GM12875 (cell line): ENCODE measurements around the gene SDF4.

Source experiments
- H3K4me3 ChIP-seq: one replicate; pipeline ENCODE4 v1.5.1; 2011; ENCODE audit warnings: low read depth, low read length, control low read depth
- CTCF ChIP-seq: IDR thresholded peaks from 2 replicates; pipeline ENCODE4 v1.5.1; 2011; ENCODE audit warnings: low read depth, mild to moderate bottlenecking, control low read depth, inconsistent platforms, low read length, moderate library complexity, borderline replicate concordance; ENCODE audit not compliant: insufficient read depth

The SDF4 gene

GRCh38 chr1:1205769-1206375 lies 25.9 kb downstream of the SDF4 start:
- peak overlapping the region; percentile 26 for H3K4me3 ChIP-seq
- no peak for TF ChIP-seq CTCF

- H3K4me3 ChIP-seq = no peak overlapping the region
- no peak for TF ChIP-seq CTCF
These were observed 26.6 kb downstream of the SDF4 start for GRCh38 chr1:1204998-1205768.

GRCh38 chr1:1204425-1204920 lies 27.3 kb downstream of the SDF4 start:
- no peak for TF ChIP-seq CTCF
- no peak overlapping the region for H3K4me3 ChIP-seq

- TF ChIP-seq CTCF = no peak
- H3K4me3 ChIP-seq = no peak overlapping the region
These were observed 28.0 kb downstream of the SDF4 start for GRCh38 chr1:1203561-1204424.

- H3K4me3 ChIP-seq = no peak overlapping the region
- TF ChIP-seq CTCF = no peak
These were observed 28.8 kb downstream of the SDF4 start for GRCh38 chr1:1202831-1203560.

- H3K4me3 ChIP-seq = peak overlapping the region; percentile 21
- no peak for TF ChIP-seq CTCF
These were observed 30.7 kb downstream of the SDF4 start for GRCh38 chr1:1200876-1201810.
